DND-41 (cell line): ENCODE data around the gene ANXA9.

ENCODE experiments used
- ATAC-seq: fragments of 200-7000 bp; cut with Tn5 transposase; 3 replicates; pipeline ENCODE4 v1.9.1; 2021; ENCODE audit warnings: low read depth; ENCODE audit not compliant: insufficient read depth
- DNase-seq: peaks from one replicate; pipeline ENCODE4 v3.0.0-alpha.2; 2020
- H2AFZ ChIP-seq: 2 replicates; pipeline ENCODE4 v1.6.0; 2012; ENCODE audit warnings: low read depth, low read length
- H3K27ac ChIP-seq: 2 replicates; pipeline ENCODE4 v1.5.1; 2012; ENCODE audit warnings: low read length, inconsistent platforms
- H3K27me3 ChIP-seq: fragments of 200-600 bp; sonication (generic); 2 replicates; pipeline ENCODE4 v1.6.0; 2012; ENCODE audit warnings: low read length, mild to moderate bottlenecking, inconsistent platforms; ENCODE audit not compliant: insufficient read depth, poor library complexity
- H3K36me3 ChIP-seq: 2 replicates; pipeline ENCODE4 v1.5.1; 2012; ENCODE audit warnings: low read length, inconsistent platforms; ENCODE audit not compliant: insufficient read depth
- H3K4me1 ChIP-seq: 2 replicates; pipeline ENCODE4 v1.5.1; 2012; ENCODE audit warnings: mild to moderate bottlenecking, low read length; ENCODE audit not compliant: insufficient read depth
- H3K4me2 ChIP-seq: 2 replicates; pipeline ENCODE4 v1.6.0; 2012; ENCODE audit warnings: mild to moderate bottlenecking, moderate library complexity, low read length, inconsistent platforms; ENCODE audit not compliant: insufficient read depth
- H3K4me3 ChIP-seq, 2 experiments: fragments of 200-600 bp in 1 of 2; shearing (Covaris generic) in 1 of 2; 2 replicates each; pipeline ENCODE4 v1.5.1; 2012 to 2016; ENCODE audit warnings: inconsistent platforms in 2 of 2, low read length in 2 of 2, mild to moderate bottlenecking in 2 of 2, low read depth in 1 of 2, moderate library complexity in 1 of 2
- H3K79me2 ChIP-seq: 2 replicates; pipeline ENCODE4 v1.6.0; 2012; ENCODE audit warnings: low read length, inconsistent platforms; ENCODE audit not compliant: insufficient read depth
- H3K9ac ChIP-seq: 2 replicates; pipeline ENCODE4 v1.6.0; 2012; ENCODE audit warnings: low read depth, mild to moderate bottlenecking, inconsistent platforms, low read length, moderate library complexity
- H3K9me3 ChIP-seq: 2 replicates; pipeline ENCODE4 v1.5.1; 2012; ENCODE audit warnings: low read length, moderate library complexity, mild to moderate bottlenecking, inconsistent platforms; ENCODE audit not compliant: insufficient read depth, severe bottlenecking
- H4K20me1 ChIP-seq: 2 replicates; pipeline ENCODE4 v1.6.0; 2012; ENCODE audit warnings: low read length; ENCODE audit not compliant: insufficient read depth
- EZH2 ChIP-seq: IDR thresholded peaks from 3 replicates; pipeline ENCODE4 v1.6.1; 2012; ENCODE audit warnings: borderline replicate concordance, low read depth, mild to moderate bottlenecking, moderate library complexity, low read length, inconsistent platforms; ENCODE audit not compliant: severe bottlenecking
- TF ChIP-seq, protein P1 (sequence below): IDR thresholded peaks from 2 replicates; pipeline ENCODE4 v1.5.1; 2012; ENCODE audit warnings: borderline replicate concordance, low read length, moderate library complexity, mild to moderate bottlenecking; ENCODE audit not compliant: poor library complexity, severe bottlenecking; ENCODE audit errors: extremely low read depth

The ANXA9 gene

DNA sequence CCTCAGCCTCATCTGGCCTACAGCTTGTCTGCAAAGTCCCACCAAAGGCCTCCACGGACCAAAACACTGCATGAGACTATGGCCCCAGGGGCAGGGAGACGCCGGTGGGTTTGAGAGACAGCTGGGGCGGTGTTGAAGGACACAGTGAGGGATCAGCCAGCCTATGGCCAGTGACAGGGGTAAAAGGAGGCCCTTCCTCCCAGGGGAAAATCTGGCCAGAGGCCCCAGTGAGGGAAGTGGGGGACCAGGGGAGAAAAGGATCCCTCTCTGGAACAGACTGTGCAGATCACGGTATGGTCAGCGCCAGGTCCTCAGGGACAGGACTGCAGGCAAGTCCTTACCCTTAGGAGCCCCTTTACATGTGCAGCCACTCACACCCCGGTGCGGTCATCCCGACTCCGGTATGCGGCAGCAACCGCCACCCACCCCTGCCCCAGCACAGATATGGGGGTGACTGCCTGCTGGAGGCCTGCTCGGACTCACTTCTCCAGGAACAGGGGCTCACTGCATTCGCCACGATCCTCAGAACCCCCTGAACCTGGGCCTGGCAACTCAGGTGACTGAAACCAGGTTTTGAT, 8.7 kb upstream of the ANXA9 start:
- H3K4me1 ChIP-seq = peaks cover 46% of the 10 kb centered on the region
- H3K4me2 ChIP-seq = peak overlapping the region; percentile 95
- H3K79me2 ChIP-seq = peaks cover 71% of the 10 kb centered on the region
- H3K9me3 ChIP-seq = no peaks in the 10 kb centered on the region
- H4K20me1 ChIP-seq = peaks cover 48% of the 10 kb centered on the region
- peaks cover 29% of the 10 kb centered on the region for H3K36me3 ChIP-seq
- no peaks in the 10 kb centered on the region for H3K27me3 ChIP-seq
- peak overlapping the region; percentile 77 for H3K27ac ChIP-seq
- H2AFZ ChIP-seq = peak overlapping the region; percentile 78
- peak overlapping the region; percentile 91 for H3K9ac ChIP-seq
- TF ChIP-seq, protein P1, sequence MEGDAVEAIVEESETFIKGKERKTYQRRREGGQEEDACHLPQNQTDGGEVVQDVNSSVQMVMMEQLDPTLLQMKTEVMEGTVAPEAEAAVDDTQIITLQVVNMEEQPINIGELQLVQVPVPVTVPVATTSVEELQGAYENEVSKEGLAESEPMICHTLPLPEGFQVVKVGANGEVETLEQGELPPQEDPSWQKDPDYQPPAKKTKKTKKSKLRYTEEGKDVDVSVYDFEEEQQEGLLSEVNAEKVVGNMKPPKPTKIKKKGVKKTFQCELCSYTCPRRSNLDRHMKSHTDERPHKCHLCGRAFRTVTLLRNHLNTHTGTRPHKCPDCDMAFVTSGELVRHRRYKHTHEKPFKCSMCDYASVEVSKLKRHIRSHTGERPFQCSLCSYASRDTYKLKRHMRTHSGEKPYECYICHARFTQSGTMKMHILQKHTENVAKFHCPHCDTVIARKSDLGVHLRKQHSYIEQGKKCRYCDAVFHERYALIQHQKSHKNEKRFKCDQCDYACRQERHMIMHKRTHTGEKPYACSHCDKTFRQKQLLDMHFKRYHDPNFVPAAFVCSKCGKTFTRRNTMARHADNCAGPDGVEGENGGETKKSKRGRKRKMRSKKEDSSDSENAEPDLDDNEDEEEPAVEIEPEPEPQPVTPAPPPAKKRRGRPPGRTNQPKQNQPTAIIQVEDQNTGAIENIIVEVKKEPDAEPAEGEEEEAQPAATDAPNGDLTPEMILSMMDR = no peak
- ATAC-seq = peak; percentile 0; the same call in 1 of the 3 replicates
- H3K4me3 ChIP-seq = peak overlapping the region; percentile 56 to 67; a peak in 3 of 4 replicates
- DNase-seq = no peak

DNA sequence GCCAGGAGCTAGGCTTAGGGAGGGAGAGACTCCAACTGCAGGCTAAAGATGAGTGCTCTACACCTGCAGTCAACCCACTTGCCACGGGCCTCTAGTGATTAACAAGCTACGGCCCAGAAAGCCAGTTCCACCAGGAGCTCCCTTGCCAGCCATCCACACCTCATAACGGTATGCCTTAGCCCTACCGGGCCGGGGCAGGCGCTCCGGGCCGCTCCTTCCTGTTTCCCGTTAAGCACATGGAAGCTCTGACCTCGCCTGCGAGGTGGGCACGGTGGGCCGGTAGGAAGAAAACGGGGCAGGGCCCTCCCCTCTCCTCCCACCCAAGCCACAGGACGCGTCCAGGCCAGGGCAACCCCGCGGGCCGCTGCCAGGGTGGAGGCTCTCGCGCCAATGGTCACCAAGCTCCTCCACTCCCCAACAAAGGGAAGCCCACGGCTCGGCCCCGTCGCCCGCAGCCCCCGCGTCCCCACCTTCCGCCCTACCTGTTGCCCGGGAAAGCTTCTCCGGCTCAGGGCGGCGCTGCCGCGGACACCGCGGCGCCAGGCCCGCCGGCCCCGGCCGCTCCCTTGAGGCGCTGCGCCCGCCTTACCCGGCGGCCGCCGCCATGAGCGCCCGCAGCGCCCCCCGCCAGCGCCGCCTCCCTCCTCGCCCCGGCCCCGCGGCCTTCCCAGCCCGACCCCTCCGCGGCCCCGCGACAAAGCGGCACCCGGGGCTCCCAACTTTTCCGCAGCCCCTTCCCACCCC, 8.1 kb upstream of the ANXA9 start:
- H3K4me1 ChIP-seq = peaks cover 46% of the 10 kb centered on the region
- peak; percentile 59 for DNase-seq

DNA sequence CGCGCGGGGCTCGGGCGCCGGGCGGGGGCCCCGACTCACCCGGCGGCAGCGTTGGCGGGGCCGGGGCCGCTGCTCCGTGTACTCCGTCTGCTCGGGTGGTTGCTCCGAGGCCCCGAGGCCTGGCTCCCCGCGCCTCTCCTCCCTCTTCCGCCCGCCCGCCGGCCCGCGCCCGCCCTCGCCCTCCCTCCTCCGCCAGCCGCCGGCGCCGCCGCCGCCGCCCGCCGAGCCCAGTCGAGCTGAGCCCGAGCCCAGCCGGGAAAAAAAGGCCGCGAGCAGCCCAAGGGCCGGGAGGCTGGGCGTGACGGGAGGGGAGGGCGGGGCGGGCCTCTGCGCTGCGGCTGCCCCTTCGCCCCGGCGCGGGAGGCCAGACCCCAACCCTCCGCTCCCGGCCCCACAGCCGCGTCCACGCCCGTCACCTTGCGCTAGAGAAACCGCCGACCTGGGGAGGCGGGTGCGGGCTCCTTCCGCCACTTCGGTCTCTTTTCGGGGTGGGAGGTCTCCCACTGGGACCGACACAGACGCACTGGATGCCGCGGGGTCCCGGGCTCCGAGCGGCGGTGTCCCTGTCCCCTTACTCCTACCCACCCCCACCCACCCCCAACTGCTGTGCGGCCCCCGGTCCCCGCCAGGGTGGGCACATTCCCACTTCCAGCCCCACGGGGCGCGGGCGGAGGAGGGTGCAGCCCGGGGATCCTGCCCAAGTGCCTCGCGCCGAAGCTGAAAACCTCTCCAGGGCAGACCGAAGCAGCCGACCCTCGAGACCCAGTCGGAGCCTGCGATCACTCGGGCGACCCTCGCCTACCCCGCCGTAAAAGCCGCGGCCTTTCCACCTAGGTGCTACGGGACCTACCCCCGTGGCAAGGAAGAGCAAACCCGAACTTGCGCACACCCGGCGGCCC, 7.3 kb upstream of the ANXA9 start, which contains the start of gene CERS2:
CERS2 (minus strand) TSS at position 256 of the 899 bp plus-strand sequence. CDS start 5,745 bp downstream, outside the sequence.
- H3K27ac ChIP-seq = peak within 1 kb of the TSS; percentile 77
- H3K9ac ChIP-seq = peak within 1 kb of the TSS; percentile 91
- DNase-seq (peak; percentile 81), ATAC-seq (peak; percentile 72)
- H3K4me1 ChIP-seq = peaks cover 54% of the 10 kb centered on the region
- no peak for TF ChIP-seq EZH2
- TF ChIP-seq, protein P1 = no peak
- no peaks in the 10 kb centered on the region for H3K27me3 ChIP-seq
- H4K20me1 ChIP-seq = peaks cover 36% of the 10 kb centered on the region
- peak within 1 kb of the TSS; percentile 84 for H2AFZ ChIP-seq
- no peaks in the 10 kb centered on the region for H3K9me3 ChIP-seq
- peak within 1 kb of the TSS; percentile 56 to 67 for H3K4me3 ChIP-seq
- H3K4me2 ChIP-seq = peak within 1 kb of the TSS; percentile 95
- H3K79me2 ChIP-seq = peaks cover 56% of the 10 kb centered on the region
- H3K36me3 ChIP-seq = peaks cover 17% of the 10 kb centered on the region

More for the DNA sequence above, 8.1 kb upstream of the ANXA9 start:
- Histone ChIP-seq H3K9me3 (no peaks in the 10 kb centered on the region), H2AFZ (peak overlapping the region; percentile 78), H3K9ac (peak overlapping the region; percentile 91), H3K27ac (peak overlapping the region; percentile 77), H3K36me3 (peaks cover 22% of the 10 kb centered on the region), H3K27me3 (no peaks in the 10 kb centered on the region), H3K4me2 (peak overlapping the region; percentile 95), H3K4me3 (peak overlapping the region; percentile 56 to 67), H4K20me1 (peaks cover 41% of the 10 kb centered on the region), H3K79me2 (peaks cover 65% of the 10 kb centered on the region)
- ATAC-seq = peak; percentile 49
- no peak for TF ChIP-seq EZH2
- TF ChIP-seq, protein P1 = no peak
